ENCODE results near the gene TMEM74B.
A peak's percentile ranks its signal among the peaks of the same experiment; 100 is the strongest.

TMEM74B gene

DNA sequence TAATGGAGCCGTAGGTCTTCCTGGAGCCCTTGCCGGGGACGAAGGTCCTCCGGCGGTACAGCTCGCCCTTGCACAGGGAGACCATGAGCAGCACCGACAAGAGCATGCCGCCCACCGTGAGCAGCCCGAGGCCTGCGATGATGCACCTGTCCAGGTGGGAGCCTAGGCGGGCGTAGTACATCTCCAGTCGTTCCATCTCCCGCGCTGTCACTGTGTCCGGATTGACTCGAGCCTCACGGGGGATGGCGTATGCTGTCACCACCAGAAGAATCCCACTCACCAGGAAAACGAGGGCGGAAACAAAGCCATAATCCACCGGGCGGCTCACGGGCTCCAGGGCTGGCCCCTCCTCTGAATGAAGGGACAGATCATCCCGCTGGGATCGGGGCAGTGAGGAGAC is 3.8 kb downstream of the TMEM74B start:
- TF ChIP-seq, protein P1, sequence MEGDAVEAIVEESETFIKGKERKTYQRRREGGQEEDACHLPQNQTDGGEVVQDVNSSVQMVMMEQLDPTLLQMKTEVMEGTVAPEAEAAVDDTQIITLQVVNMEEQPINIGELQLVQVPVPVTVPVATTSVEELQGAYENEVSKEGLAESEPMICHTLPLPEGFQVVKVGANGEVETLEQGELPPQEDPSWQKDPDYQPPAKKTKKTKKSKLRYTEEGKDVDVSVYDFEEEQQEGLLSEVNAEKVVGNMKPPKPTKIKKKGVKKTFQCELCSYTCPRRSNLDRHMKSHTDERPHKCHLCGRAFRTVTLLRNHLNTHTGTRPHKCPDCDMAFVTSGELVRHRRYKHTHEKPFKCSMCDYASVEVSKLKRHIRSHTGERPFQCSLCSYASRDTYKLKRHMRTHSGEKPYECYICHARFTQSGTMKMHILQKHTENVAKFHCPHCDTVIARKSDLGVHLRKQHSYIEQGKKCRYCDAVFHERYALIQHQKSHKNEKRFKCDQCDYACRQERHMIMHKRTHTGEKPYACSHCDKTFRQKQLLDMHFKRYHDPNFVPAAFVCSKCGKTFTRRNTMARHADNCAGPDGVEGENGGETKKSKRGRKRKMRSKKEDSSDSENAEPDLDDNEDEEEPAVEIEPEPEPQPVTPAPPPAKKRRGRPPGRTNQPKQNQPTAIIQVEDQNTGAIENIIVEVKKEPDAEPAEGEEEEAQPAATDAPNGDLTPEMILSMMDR (IDR thresholded peaks at IDR 0.05; ENCODE audit: low read depth, low read length, missing control alignments): no peak
- Histone ChIP-seq H3K27ac (no peak overlapping the region), H3K4me3 (ENCODE audit: low read depth, low read length) (no peak overlapping the region), H3K27me3 (replicated peaks) (peaks cover 16% of the 10 kb centered on the region), H3K36me3 (replicated peaks) (no peaks in the 10 kb centered on the region)
- in situ Hi-C loops (cut with HindIII; ENCODE audit: low pct_ligation_motif_present, low sequenced_read_pairs): no loop called here
- DNase-seq: no peak

DNA sequence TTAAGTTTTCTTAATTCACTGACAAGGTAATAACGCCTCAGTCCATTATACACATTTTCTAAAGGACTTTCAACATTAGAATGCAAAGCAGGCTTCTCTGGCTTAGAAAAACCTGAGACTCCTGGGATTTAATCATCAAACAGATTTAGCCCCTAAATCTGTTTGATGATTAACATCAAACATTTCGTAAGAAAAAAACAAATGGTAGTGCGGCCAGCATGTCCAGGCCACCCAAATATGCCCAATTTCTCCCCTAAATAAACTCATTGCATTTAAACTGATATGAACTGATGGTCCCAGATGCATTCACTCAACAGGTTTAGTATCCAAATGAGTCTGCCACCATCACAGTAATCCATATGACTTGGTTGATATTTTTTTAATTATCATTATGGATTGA is 6.2 kb downstream of the TMEM74B start:
- TF ChIP-seq, protein P1 (IDR thresholded peaks at IDR 0.05; ENCODE audit: low read depth, low read length, missing control alignments): no peak
- Histone ChIP-seq H3K4me3 (ENCODE audit: low read depth, low read length) (no peak overlapping the region), H3K36me3 (replicated peaks) (no peaks in the 10 kb centered on the region), H3K27ac (no peak overlapping the region), H3K27me3 (replicated peaks) (peaks cover 3% of the 10 kb centered on the region)
- no peak for DNase-seq
- in situ Hi-C loops (cut with HindIII; ENCODE audit: low pct_ligation_motif_present, low sequenced_read_pairs): no loop called here

DNA sequence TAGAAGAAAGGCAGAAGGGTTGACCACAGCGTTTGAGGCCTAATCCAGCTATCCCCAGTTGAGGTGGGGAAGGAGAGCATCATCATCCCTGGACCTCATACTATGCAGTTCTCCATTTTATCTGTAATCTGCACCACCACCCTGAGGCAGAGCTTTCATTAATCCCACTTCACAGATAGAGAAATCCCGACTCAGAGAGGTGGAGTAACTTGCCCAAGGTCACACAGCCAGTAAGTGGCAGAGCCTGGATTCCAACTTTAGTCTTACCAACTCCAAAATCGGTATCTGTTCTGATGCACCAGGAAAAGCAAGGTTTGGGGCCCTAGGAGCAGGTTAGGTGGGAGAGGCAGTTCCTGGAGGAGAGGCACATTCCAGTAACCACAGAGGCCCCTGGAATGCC is 6.7 kb downstream of the TMEM74B start:
- no peak overlapping the region for H3K27ac ChIP-seq
- H3K27me3 ChIP-seq (replicated peaks): peaks cover under 1% of the 10 kb centered on the region
- TF ChIP-seq, protein P1 (IDR thresholded peaks at IDR 0.05; ENCODE audit: low read depth, low read length, missing control alignments): no peak
- in situ Hi-C loops (cut with HindIII; ENCODE audit: low pct_ligation_motif_present, low sequenced_read_pairs): no loop called here
- H3K36me3 ChIP-seq (replicated peaks): no peaks in the 10 kb centered on the region
- H3K4me3 ChIP-seq (ENCODE audit: low read depth, low read length): no peak overlapping the region
- no peak for DNase-seq

DNA sequence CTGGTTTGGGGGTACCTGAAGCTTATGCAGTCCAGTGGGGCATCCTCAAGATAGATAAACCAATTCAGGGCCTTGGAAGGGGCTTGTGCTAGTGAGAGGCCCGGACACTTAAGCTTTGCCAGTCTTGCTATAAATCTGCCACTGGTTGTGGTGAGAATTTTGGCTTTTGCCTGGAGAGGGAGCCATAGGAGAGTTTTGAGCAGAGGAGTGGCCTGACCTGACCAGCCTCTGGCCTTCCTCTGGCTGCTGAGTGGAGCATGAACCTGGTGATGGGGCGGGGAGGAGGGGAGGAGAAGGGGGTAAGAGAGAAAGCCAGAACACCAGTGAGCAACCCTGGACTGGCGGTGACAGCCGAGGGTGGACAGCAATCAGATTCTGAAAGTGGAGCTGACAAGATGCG is 7.1 kb downstream of the TMEM74B start:
- Histone ChIP-seq H3K27me3 (replicated peaks) (no peaks in the 10 kb centered on the region), H3K27ac (no peak overlapping the region), H3K4me3 (ENCODE audit: low read depth, low read length) (no peak overlapping the region), H3K36me3 (replicated peaks) (no peaks in the 10 kb centered on the region)
- DNase-seq: no peak
- TF ChIP-seq, protein P1 (IDR thresholded peaks at IDR 0.05; ENCODE audit: low read depth, low read length, missing control alignments): peak; percentile 27
- in situ Hi-C loops (cut with HindIII; ENCODE audit: low pct_ligation_motif_present, low sequenced_read_pairs): no loop called here

DNA sequence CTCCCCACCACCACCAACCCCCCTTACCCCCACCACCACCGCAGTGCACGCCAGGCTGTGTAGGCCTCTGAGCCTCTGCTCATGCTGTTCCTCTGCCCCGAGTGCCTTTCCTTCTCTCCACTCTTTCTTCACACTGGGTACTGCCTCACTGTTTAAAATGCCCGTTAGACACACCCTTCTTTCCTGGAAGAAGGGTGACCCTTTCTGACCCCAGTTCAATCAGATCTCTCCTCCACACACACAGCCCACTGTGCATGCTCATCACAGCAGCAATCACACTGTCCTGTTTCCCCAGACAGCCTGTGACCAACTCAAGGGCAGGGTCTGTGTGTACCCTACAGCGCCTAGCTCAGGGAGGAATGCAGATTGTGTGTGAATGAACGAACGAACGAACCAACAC is 10.0 kb downstream of the TMEM74B start:
- peaks cover 7% of the 10 kb centered on the region for H3K36me3 ChIP-seq (replicated peaks)
- TF ChIP-seq, protein P1 (IDR thresholded peaks at IDR 0.05; ENCODE audit: low read depth, low read length, missing control alignments): no peak

DNA sequence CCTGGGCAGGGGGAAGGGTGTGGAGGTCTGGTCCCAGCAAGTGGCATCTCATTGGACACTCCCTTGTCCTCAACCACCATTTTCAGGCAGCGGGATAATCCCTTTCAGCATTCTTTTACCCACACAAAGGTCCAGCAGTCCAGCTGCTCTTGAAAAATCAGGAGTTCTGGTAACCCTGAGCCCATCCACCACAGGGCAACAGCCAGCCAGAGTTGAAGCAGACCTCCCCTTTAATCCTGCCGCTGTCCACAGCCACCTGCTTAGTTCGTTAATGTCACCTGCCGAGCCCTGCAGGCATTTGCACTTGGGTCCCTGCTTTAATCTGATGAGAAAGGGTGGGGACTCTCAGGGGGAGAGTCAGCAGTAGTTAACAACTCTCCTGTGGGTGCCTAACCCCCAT is 11.1 kb downstream of the TMEM74B start:
- in situ Hi-C loops (cut with HindIII; ENCODE audit: low pct_ligation_motif_present, low sequenced_read_pairs): no loop called here
- Histone ChIP-seq H3K4me3 (ENCODE audit: low read depth, low read length) (no peak overlapping the region), H3K27ac (no peak overlapping the region), H3K36me3 (replicated peaks) (peaks cover 12% of the 10 kb centered on the region), H3K27me3 (replicated peaks) (no peaks in the 10 kb centered on the region)
- TF ChIP-seq, protein P1 (IDR thresholded peaks at IDR 0.05; ENCODE audit: low read depth, low read length, missing control alignments): no peak
- no peak for DNase-seq

More for the DNA sequence above, 10.0 kb downstream of the TMEM74B start:
- Histone ChIP-seq H3K27ac (no peak overlapping the region), H3K27me3 (replicated peaks) (no peaks in the 10 kb centered on the region), H3K4me3 (ENCODE audit: low read depth, low read length) (no peak overlapping the region)
- in situ Hi-C loops (cut with HindIII; ENCODE audit: low pct_ligation_motif_present, low sequenced_read_pairs): no loop called here
- DNase-seq: no peak
